CD4-positive, alpha-beta T cell treated with Interferon gamma for 1 hour (primary cell): ENCODE data around the gene SCTR.

ENCODE experiments used
- DNase-seq: peaks from one replicate; pipeline ENCODE4 v3.0.0-alpha.2; 2020

SCTR gene

GRCh38 chr2:119486886-119487285 is 37.4 kb downstream of the SCTR start:
- DNase-seq: no peak

- DNase-seq: no peak
Observed at GRCh38 chr2:119486196-119486827, 38.0 kb downstream of the SCTR start.

GRCh38 chr2:119485336-119486110 is 38.8 kb downstream of the SCTR start:
- no peak for DNase-seq

- DNase-seq: no peak
Observed at GRCh38 chr2:119484834-119485233, 39.4 kb downstream of the SCTR start.

GRCh38 chr2:119483896-119484718 is 40.2 kb downstream of the SCTR start:
- no peak for DNase-seq

GRCh38 chr2:119483395-119483753 is 40.9 kb downstream of the SCTR start:
- no peak for DNase-seq

- no peak for DNase-seq
Observed at GRCh38 chr2:119482481-119483394, 41.5 kb downstream of the SCTR start.

- no peak for DNase-seq
Observed at GRCh38 chr2:119481501-119482455, 42.5 kb downstream of the SCTR start.

DNA sequence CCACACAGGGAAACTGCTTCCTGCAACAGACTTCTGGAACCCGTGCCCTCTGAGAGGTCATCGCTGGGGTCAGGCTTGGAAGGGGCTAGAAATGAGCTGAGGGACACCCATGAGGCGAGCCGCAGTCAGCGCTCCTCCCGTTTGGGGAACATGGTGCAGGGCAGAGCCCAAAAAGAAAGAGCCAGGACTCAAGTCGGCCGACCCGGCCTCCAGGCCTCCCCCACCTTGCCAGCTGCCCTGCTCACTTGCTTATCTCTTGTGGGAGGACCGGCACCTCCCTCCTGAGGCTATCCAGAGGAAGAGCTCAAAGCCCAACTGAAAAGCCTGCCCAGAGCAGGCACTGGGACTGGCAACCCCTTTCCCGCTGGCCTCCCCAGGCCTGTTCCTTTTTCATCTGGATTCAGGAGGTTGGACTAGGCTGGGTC is 43.6 kb downstream of the SCTR start:
- DNase-seq: no peak

- DNase-seq: no peak
Observed at GRCh38 chr2:119480184-119480583, 44.1 kb downstream of the SCTR start.

DNA sequence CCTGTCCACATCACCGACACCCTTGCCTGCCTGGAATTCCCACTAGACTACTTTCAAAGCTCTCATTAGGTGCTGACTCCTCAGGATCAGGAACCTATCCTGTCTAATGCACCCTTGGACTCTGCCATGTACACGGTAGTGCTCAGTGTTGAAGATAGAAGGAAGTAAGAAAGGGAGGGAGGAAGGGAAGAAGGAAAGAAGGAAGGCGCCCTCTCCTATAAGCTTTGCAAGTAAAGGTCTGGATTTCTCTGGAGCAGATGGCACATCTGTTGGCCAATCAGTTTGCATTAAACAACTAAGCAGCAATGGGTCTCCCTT is 45.3 kb downstream of the SCTR start:
- DNase-seq: no peak

- no peak for DNase-seq
Observed at GRCh38 chr2:119478188-119478977, 45.9 kb downstream of the SCTR start.

DNA sequence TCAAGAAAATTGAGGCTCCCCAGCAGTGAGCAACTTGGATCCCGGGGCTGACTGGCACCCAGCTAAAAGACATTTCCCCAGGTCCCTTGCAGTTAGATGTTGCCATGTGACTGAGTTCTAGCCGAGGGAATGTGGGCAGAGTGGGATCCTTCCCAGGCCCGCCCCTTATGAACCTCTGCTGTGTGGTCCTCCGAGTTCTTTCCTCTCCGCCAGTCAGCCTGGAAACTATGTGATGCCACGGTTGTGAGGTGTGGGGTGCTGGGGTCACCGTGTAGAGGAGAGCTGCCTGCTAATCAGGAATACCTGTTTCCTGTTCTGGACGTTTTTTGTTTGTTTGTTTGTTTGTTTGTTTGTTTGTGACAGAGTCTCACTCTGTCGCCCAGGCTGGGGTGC is 47.2 kb downstream of the SCTR start:
- no peak for DNase-seq

DNA sequence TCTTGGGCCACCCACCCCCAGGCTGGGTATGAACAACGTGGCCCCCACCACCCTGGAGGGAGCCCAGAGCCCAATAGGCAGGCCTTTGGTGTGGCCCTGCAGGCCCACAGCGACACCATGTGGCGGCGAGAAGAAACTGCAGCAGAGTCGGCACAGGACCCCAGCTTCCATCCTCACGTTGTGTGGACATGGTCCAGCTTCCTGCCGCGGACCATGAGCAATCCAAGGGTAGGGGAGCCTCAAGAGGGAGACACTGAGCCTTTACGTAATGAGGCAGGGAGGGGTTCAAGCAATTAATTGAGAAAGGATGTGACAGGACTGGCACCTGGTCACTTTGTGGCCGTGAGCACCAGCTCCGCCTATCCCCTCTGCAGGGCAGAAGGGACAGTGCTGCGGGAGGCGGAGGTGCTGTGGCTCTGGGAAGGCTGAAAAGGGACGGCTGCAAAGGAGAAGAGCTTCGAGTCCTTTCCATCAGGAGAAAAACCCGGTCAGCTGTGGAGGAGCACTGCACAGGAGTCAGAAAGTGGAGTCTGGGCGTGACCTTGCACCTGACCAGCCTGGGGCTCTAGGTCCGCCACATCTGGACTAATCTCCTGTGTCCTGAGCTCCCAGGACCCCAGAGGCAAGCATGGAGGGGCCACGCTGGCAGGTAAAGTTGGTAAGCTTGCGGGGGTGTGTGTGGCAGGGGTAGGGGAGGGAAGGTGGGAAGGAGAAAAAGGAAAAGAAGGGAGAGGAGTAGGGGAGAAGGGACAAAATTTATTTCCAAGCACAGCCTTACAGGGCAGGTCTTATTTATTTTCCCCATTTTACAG is 47.8 kb downstream of the SCTR start:
- peak; percentile 7 for DNase-seq

- no peak for DNase-seq
Observed at GRCh38 chr2:119475857-119476244, 48.4 kb downstream of the SCTR start.

- no peak for DNase-seq
Observed at GRCh38 chr2:119475225-119475856, 48.9 kb downstream of the SCTR start.

GRCh38 chr2:119474371-119475224 is 49.7 kb downstream of the SCTR start:
- no peak for DNase-seq

DNA sequence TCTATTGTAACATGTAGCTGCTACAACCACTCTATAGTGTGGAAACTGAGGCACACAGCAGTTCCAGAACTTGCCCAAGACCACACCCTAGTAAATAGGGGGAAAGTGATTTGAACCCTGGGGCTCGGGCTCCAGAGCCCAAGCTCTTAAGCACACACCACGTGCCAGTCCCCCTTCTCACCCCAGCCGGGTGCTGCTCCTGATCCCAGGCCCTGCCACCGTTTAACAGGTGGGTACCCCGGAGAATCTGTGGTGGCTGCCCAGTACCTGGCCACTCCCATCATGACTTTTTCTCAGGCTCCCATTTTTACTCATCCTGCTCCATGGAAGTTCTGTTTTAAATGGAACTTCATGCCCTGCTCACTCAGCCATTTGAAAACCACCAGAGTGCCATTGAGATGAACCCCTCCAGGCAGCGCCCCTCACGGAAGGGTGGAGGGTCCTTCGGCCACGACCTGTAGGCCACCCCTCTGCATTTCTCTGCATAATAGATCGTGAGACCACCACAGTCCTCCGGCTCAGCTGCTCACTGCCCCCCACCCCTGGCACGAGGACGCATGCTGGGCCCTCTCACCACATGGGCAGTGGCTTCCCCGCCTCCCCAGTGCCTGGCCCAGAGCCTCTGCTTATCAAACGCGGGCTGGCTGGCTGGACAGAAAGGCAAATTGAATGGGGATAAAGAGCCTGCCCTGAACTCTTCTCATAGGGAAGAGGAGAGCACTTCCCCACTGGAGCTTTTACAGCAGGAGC is 50.5 kb downstream of the SCTR start:
- DNase-seq: no peak
